Subcutaneous abdominal adipose tissue (tissue), 5 donors: ENCODE results near the gene DKK3.

Experiments
- H3K27ac ChIP-seq: one replicate; pipeline ENCODE4 v1.7.0; 2013; ENCODE audit warnings: low read depth, mild to moderate bottlenecking, inconsistent platforms, low read length, moderate library complexity
- H3K27me3 ChIP-seq, 5 donors: one replicate each; pipeline ENCODE4 v1.7.0; 2013; ENCODE audit warnings: low read length in 5 of 5, inconsistent platforms in 1 of 5; ENCODE audit not compliant: control insufficient read depth in 5 of 5, insufficient read depth in 4 of 5
- H3K36me3 ChIP-seq, 5 donors: one replicate each; pipeline ENCODE4 v1.7.0; 2013; ENCODE audit warnings: low read length in 5 of 5; ENCODE audit not compliant: control insufficient read depth in 5 of 5, insufficient read depth in 5 of 5
- H3K4me1 ChIP-seq, 5 donors: one replicate each; pipeline ENCODE4 v1.7.0; 2013; ENCODE audit warnings: low read length in 5 of 5, mild to moderate bottlenecking in 3 of 5, moderate library complexity in 1 of 5; ENCODE audit not compliant: control insufficient read depth in 5 of 5, insufficient read depth in 5 of 5
- H3K4me3 ChIP-seq, 5 donors: one replicate each; pipeline ENCODE4 v1.7.0; 2013; ENCODE audit warnings: low read length in 5 of 5, low read depth in 1 of 5
- H3K9ac ChIP-seq, 5 donors: one replicate each; pipeline ENCODE4 v1.7.0; 2013; ENCODE audit warnings: low read length in 5 of 5, mild to moderate bottlenecking in 4 of 5, moderate library complexity in 3 of 5
- H3K9me3 ChIP-seq, 5 donors: one replicate each; pipeline ENCODE4 v1.7.0; 2013; ENCODE audit warnings: low read length in 5 of 5; ENCODE audit not compliant: control insufficient read depth in 5 of 5
- donor health status: healthy.
- donor health status: healthy.
- donor health status: healthy.
- donor health status: healthy.
- donor health status: healthy.

Gene DKK3

DNA sequence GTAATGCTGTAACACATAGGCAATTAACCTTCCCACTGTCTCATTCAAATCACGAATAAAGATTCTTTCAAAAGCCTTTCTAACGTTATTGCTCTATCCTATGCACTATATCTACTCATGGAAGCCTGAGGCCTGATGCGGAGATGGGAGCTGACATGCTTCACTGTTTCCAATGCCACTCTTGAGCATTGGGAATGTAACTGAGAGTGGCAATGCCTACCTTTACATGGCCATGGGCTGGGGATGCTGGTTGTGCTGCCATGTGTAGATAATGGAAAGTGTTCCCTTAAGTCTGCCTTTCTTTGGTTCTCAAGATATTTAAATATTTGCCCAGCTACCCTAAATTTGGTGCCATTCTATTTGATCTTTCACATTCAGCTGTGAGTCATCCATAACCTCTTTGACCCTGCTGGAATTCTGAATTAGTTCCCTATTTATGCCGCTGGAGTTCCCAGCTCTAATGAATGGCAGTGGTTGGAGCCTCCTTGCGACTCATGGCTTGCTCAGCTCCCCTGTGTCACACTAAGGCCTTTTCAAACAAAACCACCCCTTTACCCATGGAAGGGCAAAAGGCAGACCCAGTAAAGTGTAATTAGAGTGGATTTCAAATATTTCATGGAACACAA is 21.4 kb upstream of the DKK3 start:
- no peaks in the 10 kb centered on the region for H3K4me1 ChIP-seq

DNA sequence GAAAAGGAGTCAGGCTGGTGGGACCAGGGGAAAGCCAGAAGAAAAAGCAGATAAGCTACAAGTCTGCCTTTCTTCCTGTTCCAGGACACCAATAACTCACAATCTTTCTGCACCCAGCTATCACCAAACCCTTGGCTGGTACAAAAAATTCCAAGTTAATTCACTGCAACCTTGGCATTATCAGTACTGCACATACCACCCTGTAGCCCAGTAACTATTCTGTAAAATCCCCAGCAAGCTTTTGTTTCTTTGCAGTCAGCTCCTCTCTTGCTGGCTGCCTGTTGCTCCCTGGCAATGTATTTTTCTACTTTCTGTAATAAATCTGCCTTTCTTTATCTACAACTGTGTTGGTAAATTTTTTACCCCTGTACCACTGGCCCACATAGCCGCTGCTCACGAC is 20.7 kb upstream of the DKK3 start:
- H3K4me3 ChIP-seq = no peak overlapping the region

More for the DNA sequence above, 21.4 kb upstream of the DKK3 start:
- Histone ChIP-seq H3K4me3 (no peak overlapping the region), H3K27me3 (no peaks in the 10 kb centered on the region), H3K9ac (no peak overlapping the region), H3K9me3 (peaks cover 0 to 2% (median 0%) of the 10 kb centered on the region in 5 donors), H3K27ac (no peak overlapping the region), H3K36me3 (no peaks in the 10 kb centered on the region)

DNA sequence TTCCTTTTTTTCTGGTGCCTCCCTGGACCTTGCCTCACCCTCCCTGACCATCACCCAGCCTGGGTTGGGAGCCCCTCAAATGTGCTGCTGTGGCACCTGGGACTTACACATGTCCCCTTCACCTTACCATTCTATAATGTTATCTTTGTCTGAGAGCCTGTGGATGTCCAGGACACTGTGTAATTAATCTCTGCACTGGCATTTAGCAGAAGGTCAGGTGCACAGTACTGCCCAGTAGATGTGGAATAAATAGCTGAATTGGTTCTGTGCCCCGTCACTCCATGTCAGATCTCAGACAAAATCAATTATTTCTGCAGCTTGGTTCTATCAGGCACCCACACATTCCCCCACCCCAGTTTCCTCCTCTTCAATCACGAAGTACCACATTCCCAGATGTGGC is 19.9 kb upstream of the DKK3 start:
- no peak overlapping the region for H3K4me3 ChIP-seq
- no peaks in the 10 kb centered on the region for H3K36me3 ChIP-seq
- no peaks in the 10 kb centered on the region for H3K27me3 ChIP-seq
- no peak overlapping the region for H3K9ac ChIP-seq
- H3K9me3 ChIP-seq = peaks cover 0 to 6% (median 0%) of the 10 kb centered on the region in 5 donors
- no peaks in the 10 kb centered on the region for H3K4me1 ChIP-seq
- H3K27ac ChIP-seq = no peak overlapping the region

More for the DNA sequence above, 20.7 kb upstream of the DKK3 start:
- Histone ChIP-seq H3K9ac (no peak overlapping the region), H3K36me3 (no peaks in the 10 kb centered on the region), H3K27ac (no peak overlapping the region), H3K27me3 (no peaks in the 10 kb centered on the region), H3K9me3 (peaks cover 0 to 6% (median 0%) of the 10 kb centered on the region in 5 donors), H3K4me1 (no peaks in the 10 kb centered on the region)

DNA sequence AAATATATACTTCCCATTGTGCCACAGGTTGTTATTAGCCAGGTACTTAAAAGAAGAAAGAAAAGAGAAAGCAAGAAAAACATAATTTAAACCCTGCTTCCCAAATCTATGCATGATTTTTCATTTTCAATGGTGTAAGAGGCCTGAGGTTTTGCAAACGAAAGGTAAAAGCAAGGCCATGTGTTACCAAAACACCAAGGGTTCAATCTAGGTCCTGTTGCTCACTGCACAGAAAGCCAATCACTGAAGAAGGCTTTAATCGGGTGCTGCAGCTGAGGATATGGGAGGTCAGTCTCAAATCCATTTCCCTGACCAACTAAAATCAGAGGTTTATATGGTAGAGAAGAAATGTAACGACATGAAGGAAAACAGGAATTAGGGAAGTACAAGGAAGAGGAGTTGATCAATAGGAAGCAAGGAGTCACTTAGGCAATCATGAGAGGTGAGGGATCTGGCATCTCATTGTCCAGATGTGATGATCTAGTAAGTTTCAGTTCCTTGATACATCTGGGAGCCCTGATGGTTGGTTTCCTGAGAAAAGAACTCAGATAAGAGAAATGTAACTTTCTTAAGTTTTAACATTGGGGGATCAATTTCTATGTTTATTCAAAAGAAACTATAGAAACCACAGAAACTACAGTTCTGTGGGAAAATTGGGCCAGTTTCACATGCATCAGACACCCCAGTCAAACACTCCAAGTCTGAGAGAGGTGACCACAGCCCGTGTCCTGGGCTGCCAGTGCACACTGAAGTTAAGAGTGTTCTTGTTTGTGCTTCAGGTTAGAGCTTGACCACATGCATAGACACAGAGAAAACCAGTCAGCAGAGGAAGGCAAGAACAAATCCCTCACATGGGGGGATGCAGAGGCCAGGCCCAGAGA is 18.1 kb upstream of the DKK3 start:
- Histone ChIP-seq H3K9me3 (peaks cover 0 to 6% (median 0%) of the 10 kb centered on the region in 5 donors), H3K27ac (no peak overlapping the region), H3K36me3 (no peaks in the 10 kb centered on the region), H3K4me1 (no peaks in the 10 kb centered on the region), H3K27me3 (no peaks in the 10 kb centered on the region), H3K9ac (no peak overlapping the region), H3K4me3 (no peak overlapping the region)

DNA sequence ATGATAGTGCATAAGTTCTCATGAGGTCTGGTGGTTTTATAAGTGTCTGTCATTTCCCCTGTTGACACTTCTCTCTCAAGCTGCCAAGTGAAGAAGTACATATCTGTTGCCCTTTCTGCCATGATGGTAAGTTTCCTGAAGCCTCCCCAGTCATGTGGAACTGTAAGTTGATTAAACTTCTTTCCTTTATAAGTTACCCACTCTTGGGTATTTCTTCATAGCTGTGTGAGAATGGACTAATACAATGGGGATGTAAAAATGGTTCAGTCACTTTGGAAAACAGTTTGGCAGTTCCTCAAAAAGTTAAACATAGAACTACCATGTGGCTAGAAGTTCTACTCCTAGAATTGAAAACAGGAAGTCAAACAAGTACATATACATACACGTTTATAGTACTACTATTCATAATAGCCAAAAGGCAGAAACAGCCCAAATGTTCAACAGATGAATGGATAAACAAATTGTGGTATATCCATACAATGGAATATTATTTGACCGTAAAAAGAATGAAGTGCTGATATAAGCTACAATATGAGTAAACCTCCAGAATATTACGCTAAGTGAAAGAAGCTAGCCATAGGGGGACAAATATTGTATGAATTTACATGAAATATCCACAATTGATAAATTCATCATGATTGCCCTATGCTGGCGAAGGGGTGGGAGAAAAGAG is 16.0 kb upstream of the DKK3 start:
- Histone ChIP-seq H3K4me1 (peaks cover 0 to 13% (median 10%) of the 10 kb centered on the region in 5 donors), H3K27ac (no peak overlapping the region), H3K9ac (no peak overlapping the region), H3K4me3 (no peak overlapping the region), H3K36me3 (no peaks in the 10 kb centered on the region), H3K27me3 (no peaks in the 10 kb centered on the region), H3K9me3 (peaks cover 0 to 6% (median 0%) of the 10 kb centered on the region in 5 donors)

GRCh38 chr11:12023015-12023414 is 14.6 kb upstream of the DKK3 start:
- H3K9me3 ChIP-seq = peaks cover 0 to 6% (median 0%) of the 10 kb centered on the region in 5 donors
- no peaks in the 10 kb centered on the region for H3K36me3 ChIP-seq
- no peaks in the 10 kb centered on the region for H3K27me3 ChIP-seq
- peaks cover 0 to 15% (median 12%) of the 10 kb centered on the region in 5 donors for H3K4me1 ChIP-seq
- no peak overlapping the region for H3K9ac ChIP-seq
- H3K27ac ChIP-seq = no peak overlapping the region
- no peak overlapping the region for H3K4me3 ChIP-seq

- peaks cover 0 to 6% (median 0%) of the 10 kb centered on the region in 5 donors for H3K9me3 ChIP-seq
Observed at GRCh38 chr11:12020546-12020945, 12.1 kb upstream of the DKK3 start.

DNA sequence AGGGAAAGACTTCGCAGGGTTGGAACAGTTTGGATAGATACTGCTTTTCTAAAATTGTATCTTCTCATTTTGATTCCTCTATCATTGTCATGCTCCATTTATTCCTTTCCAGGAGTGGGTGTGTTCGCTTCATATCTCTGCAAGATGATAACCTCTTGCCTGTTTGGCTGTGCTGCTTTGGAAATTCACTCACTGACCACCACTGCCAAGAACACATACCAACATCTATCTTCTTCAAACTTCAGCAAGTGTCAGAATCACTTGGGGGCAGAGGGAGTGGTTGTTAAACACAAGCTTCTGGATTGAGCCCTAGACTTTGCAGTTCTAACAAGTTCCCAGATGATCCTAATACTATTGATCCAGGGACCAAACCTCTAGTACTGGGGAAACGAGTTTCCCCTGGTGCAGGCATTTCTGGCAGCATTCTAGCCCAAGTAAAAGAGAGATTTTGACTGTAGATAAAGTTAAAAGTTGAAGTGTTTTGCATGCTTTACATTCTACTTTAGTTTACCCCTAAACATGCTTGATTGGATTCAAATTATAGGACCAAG is 11.5 kb upstream of the DKK3 start:
- Histone ChIP-seq H3K4me3 (no peak overlapping the region), H3K27ac (no peak overlapping the region), H3K9ac (no peak overlapping the region), H3K4me1 (peaks cover 0 to 15% (median 12%) of the 10 kb centered on the region in 5 donors), H3K27me3 (no peaks in the 10 kb centered on the region), H3K9me3 (peaks cover 0 to 5% (median 0%) of the 10 kb centered on the region in 5 donors), H3K36me3 (no peaks in the 10 kb centered on the region)

More at GRCh38 chr11:12020546-12020945, 12.1 kb upstream of the DKK3 start:
- Histone ChIP-seq H3K27me3 (no peaks in the 10 kb centered on the region), H3K36me3 (no peaks in the 10 kb centered on the region), H3K9ac (no peak overlapping the region), H3K4me1 (peaks cover 0 to 15% (median 12%) of the 10 kb centered on the region in 5 donors), H3K27ac (no peak overlapping the region), H3K4me3 (no peak overlapping the region)

GRCh38 chr11:12019337-12019736 is 10.9 kb upstream of the DKK3 start:
- Histone ChIP-seq H3K36me3 (no peaks in the 10 kb centered on the region), H3K27me3 (no peaks in the 10 kb centered on the region), H3K9me3 (no peaks in the 10 kb centered on the region), H3K9ac (no peak overlapping the region), H3K4me1 (peaks cover 0 to 15% (median 12%) of the 10 kb centered on the region in 5 donors), H3K4me3 (no peak overlapping the region), H3K27ac (no peak overlapping the region)
